ENCODE measurements around the gene CAPZA2.
A peak's percentile ranks its signal among the peaks of the same experiment; 100 is the strongest.
"Not testable (repeated sequence)": the region's sequence is repeated elsewhere in the genome, so short reads cannot be mapped to it uniquely, and the experiment has no call there.

Gene CAPZA2

GRCh38 chr7:116955801-116956476 is 93.6 kb downstream of the CAPZA2 start:
- no peak for DNase-seq

- no peak for DNase-seq
These were observed 94.1 kb downstream of the CAPZA2 start for GRCh38 chr7:116956477-116956804.

GRCh38 chr7:116957874-116958273 is 95.5 kb downstream of the CAPZA2 start:
- DNase-seq = no peak

GRCh38 chr7:116961966-116962673 is 99.7 kb downstream of the CAPZA2 start:
- peak; percentile 24 for DNase-seq

DNA sequence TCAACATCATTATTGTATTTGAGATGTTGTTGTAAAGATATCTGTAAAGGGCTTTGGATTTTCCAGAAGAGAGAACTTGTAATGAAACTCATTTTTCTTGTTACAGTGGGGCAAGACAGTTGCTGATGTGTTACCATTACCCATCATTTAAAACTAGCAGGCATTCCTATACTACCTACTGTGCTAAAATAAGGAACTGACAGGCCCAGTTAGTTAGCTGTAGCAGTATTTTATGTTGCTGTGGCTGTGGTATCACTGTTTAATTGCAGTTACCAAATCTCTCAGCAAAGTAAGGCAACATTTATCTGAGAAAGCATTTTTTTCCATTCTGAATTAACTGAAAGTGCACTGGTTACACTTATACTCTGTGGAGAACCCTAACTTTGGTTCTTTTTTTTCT is 100.8 kb downstream of the CAPZA2 start:
- no peak for DNase-seq

- DNase-seq = no peak
These were observed 104.2 kb downstream of the CAPZA2 start for GRCh38 chr7:116966601-116967000.

- no peak for DNase-seq
These were observed 105.0 kb downstream of the CAPZA2 start for GRCh38 chr7:116967254-116967922.

DNA sequence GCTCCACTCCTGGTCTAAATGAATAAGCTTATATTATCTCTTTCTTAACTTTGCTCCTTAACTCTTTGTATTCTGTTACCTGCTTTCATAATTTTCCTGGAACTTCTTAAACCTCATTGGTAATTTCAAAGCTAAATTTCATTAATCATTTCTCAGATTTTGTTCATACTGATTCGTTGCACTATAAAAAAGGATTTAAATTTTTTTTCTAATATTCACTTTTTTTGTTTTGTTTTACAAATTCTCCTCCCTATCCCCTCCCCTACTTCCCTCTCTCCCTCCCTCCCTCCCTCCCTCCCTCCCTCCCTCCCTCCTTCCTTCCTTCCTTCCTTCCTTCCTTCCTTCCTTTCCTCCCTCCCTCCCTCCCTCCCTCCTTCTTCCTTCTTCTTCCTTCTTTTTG is 105.6 kb downstream of the CAPZA2 start:
- no peak for DNase-seq

GRCh38 chr7:116968631-116969030 is 106.2 kb downstream of the CAPZA2 start:
- no peak for DNase-seq

GRCh38 chr7:116969371-116969902 is 107.0 kb downstream of the CAPZA2 start:
- DNase-seq = no peak

GRCh38 chr7:116970238-116970910 is 108.0 kb downstream of the CAPZA2 start:
- DNase-seq = no peak

DNA sequence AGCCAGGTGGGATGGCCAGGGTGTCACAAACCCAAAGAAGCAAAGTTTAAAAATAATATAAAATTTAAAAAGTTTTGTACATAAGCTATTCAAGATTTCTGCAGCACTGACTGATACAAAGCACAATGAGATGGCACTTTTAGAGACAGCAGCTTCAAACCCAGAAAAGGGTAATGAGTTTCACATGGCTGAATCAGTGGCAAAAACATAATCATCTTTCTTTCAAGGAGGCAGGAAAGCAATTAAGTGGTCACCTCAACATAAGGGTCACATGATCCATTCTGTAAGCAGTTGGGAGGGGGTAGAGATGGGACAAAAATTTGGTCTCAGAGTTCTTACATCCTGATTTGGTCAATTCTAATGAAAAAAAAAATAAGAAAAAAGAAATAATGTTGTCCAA is 108.8 kb downstream of the CAPZA2 start:
- DNase-seq = not testable (repeated sequence)

Measured in CD4-positive, alpha-beta T cell treated with Interleukin-12 subunit alpha and Interleukin-12 subunit beta, for 1 hour (primary cell).